H9 (cell line): ENCODE measurements around the gene RARB. TPM values are rescaled to one million over a fixed set of nuclear protein-coding genes. Genes with fewer than 3 reads are reported as not detected.

Source experiments
- DNase-seq: peaks from one replicate; pipeline ENCODE4 v3.0.0-alpha.2; 2017
- H2AFZ ChIP-seq: one replicate; pipeline ENCODE4 v1.6.1; 2013; ENCODE audit warnings: mild to moderate bottlenecking, low read length, control low read depth, moderate library complexity
- H2AK5ac ChIP-seq: 2 replicates; pipeline ENCODE4 v1.6.1; 2013; ENCODE audit warnings: low read length, control low read depth, mixed read lengths; ENCODE audit not compliant: insufficient read length
- H2BK120ac ChIP-seq: one replicate; pipeline ENCODE4 v1.6.1; 2013; ENCODE audit warnings: low read depth, mild to moderate bottlenecking, low read length, control low read depth, inconsistent platforms; ENCODE audit not compliant: poor library complexity, severe bottlenecking
- H2BK12ac ChIP-seq: 2 replicates; pipeline ENCODE4 v1.6.1; 2013; ENCODE audit warnings: low read length, control low read depth, mixed read lengths, low read depth; ENCODE audit not compliant: insufficient read length
- H2BK15ac ChIP-seq: 2 replicates; pipeline ENCODE4 v1.6.1; 2013; ENCODE audit warnings: low read depth, low read length, control low read depth
- H2BK20ac ChIP-seq: one replicate; pipeline ENCODE4 v1.6.1; 2013; ENCODE audit warnings: low read depth, mild to moderate bottlenecking, low read length, control low read depth, inconsistent platforms; ENCODE audit not compliant: poor library complexity, severe bottlenecking
- H2BK5ac ChIP-seq: 2 replicates; pipeline ENCODE4 v1.6.1; 2013; ENCODE audit warnings: low read length, control low read depth, mixed read lengths; ENCODE audit not compliant: insufficient read length
- H3K14ac ChIP-seq: 2 replicates; pipeline ENCODE4 v1.6.1; 2013; ENCODE audit warnings: low read length, control low read depth; ENCODE audit not compliant: insufficient read depth
- H3K18ac ChIP-seq: 2 replicates; pipeline ENCODE4 v1.6.1; 2013; ENCODE audit warnings: low read depth, mild to moderate bottlenecking, mixed read lengths, low read length, control low read depth; ENCODE audit not compliant: insufficient read length
- H3K23ac ChIP-seq: 2 replicates; pipeline ENCODE4 v1.6.1; 2013; ENCODE audit warnings: low read length, control low read depth, mixed read lengths, low read depth; ENCODE audit not compliant: insufficient read length
- H3K23me2 ChIP-seq: 2 replicates; pipeline ENCODE4 v1.6.1; 2013; ENCODE audit warnings: low read depth, mild to moderate bottlenecking, mixed read lengths, low read length, control low read depth; ENCODE audit not compliant: insufficient read length, poor library complexity, severe bottlenecking
- H3K27ac ChIP-seq: 2 replicates; pipeline ENCODE4 v1.5.1; 2013; ENCODE audit warnings: low read length, control low read depth, mixed read lengths, low read depth; ENCODE audit not compliant: insufficient read length
- H3K27me3 ChIP-seq: 2 replicates; pipeline ENCODE4 v1.6.1; 2013; ENCODE audit warnings: low read length, control low read depth, inconsistent platforms; ENCODE audit not compliant: insufficient read depth
- H3K4ac ChIP-seq: 2 replicates; pipeline ENCODE4 v1.6.1; 2013; ENCODE audit warnings: low read depth, mild to moderate bottlenecking, control low read depth, inconsistent platforms, low read length, moderate library complexity
- H3K4me1 ChIP-seq: 2 replicates; pipeline ENCODE4 v1.6.1; 2013; ENCODE audit warnings: low read length, control low read depth, inconsistent platforms; ENCODE audit not compliant: insufficient read depth
- H3K4me2 ChIP-seq: 2 replicates; pipeline ENCODE4 v1.6.1; 2013; ENCODE audit warnings: low read length, control low read depth, mixed read lengths; ENCODE audit not compliant: insufficient read length, insufficient read depth
- H3K56ac ChIP-seq: 2 replicates; pipeline ENCODE4 v1.6.1; 2013; ENCODE audit warnings: low read depth, mild to moderate bottlenecking, mixed read lengths, low read length, control low read depth; ENCODE audit not compliant: insufficient read length
- H3K79me1 ChIP-seq: 2 replicates; pipeline ENCODE4 v1.6.1; 2013; ENCODE audit warnings: low read depth, mild to moderate bottlenecking, moderate library complexity, low read length, control low read depth, inconsistent platforms; ENCODE audit not compliant: insufficient read depth, poor library complexity, severe bottlenecking
- H3K79me2 ChIP-seq: 2 replicates; pipeline ENCODE4 v1.6.1; 2013; ENCODE audit warnings: low read length, control low read depth, inconsistent platforms; ENCODE audit not compliant: insufficient read depth
- H3K9ac ChIP-seq: 2 replicates; pipeline ENCODE4 v1.6.1; 2013; ENCODE audit warnings: low read length, control low read depth, mixed read lengths; ENCODE audit not compliant: insufficient read length; ENCODE audit errors: extremely low read depth
- H3K9me3 ChIP-seq: one replicate; pipeline ENCODE4 v1.6.1; 2013; ENCODE audit warnings: low read depth, low read length, inconsistent platforms; ENCODE audit not compliant: control insufficient read depth
- H3T11ph ChIP-seq: one replicate; pipeline ENCODE4 v1.6.1; 2013; ENCODE audit warnings: mild to moderate bottlenecking, low read length, control low read depth, inconsistent platforms
- H4K20me1 ChIP-seq: one replicate; pipeline ENCODE4 v1.6.1; 2013; ENCODE audit not compliant: control insufficient read depth, insufficient read length, insufficient read depth
- H4K5ac ChIP-seq: 2 replicates; pipeline ENCODE4 v1.6.1; 2013; ENCODE audit warnings: low read depth, mild to moderate bottlenecking, mixed read lengths, low read length, control low read depth; ENCODE audit not compliant: insufficient read length
- H4K8ac ChIP-seq: replicated peaks from 2 replicates; pipeline ENCODE4 v1.6.1; 2013; ENCODE audit warnings: low read length, control low read depth, mixed read lengths, low read depth; ENCODE audit not compliant: insufficient read length
- H4K91ac ChIP-seq: 2 replicates; pipeline ENCODE4 v1.6.1; 2013; ENCODE audit warnings: low read depth, mild to moderate bottlenecking, moderate library complexity, mixed read lengths, low read length, control low read depth; ENCODE audit not compliant: insufficient read length
- H3K27ac Mint-ChIP-seq, 3 experiments: 2 replicates in 2 of 3; 3 replicates in 1 of 3; pipeline ENCODE4 v1.8.0; 2020 to 2021; ENCODE audit warnings: mixed read lengths in 3 of 3, mild to moderate bottlenecking in 1 of 3, moderate library complexity in 1 of 3
- H3K27me3 Mint-ChIP-seq: 2 replicates; pipeline ENCODE4 v1.8.0; 2021; ENCODE audit warnings: low read depth, mild to moderate bottlenecking, moderate library complexity, mixed read lengths
- H3K36me3 Mint-ChIP-seq, 3 experiments: 2 replicates in 2 of 3; 3 replicates in 1 of 3; pipeline ENCODE4 v1.8.0; 2020 to 2021; ENCODE audit warnings: low read depth in 3 of 3, mixed read lengths in 3 of 3; ENCODE audit not compliant: insufficient read depth in 1 of 3
- H3K4me1 Mint-ChIP-seq, 2 experiments: 2 replicates each; pipeline ENCODE4 v1.8.0; 2020; ENCODE audit warnings: mixed read lengths in 2 of 2
- H3K4me3 Mint-ChIP-seq, 2 experiments: 2 replicates in 1 of 2; 3 replicates in 1 of 2; pipeline ENCODE4 v1.8.0; 2020 to 2021; ENCODE audit warnings: mild to moderate bottlenecking in 2 of 2, mixed read lengths in 2 of 2, moderate library complexity in 1 of 2
- H3K9me3 Mint-ChIP-seq, 2 experiments: 2 replicates in 1 of 2; 3 replicates in 1 of 2; pipeline ENCODE4 v1.8.0; 2020; ENCODE audit warnings: mild to moderate bottlenecking in 2 of 2, mixed read lengths in 2 of 2, moderate library complexity in 1 of 2
- CTCF ChIP-seq: fragments of 200-600 bp; sonication (generic); conservative IDR thresholded peaks from 3 replicates; pipeline ENCODE4 v1.8.0; 2021; ENCODE audit warnings: antibody characterized with exemption, mild to moderate bottlenecking
- WGBS: extraction: QIAGEN DNeasy Blood & Tissue Kit; methylation state at CpG from one replicate; pipeline ENCODE4 v1.1.7; 2013; ENCODE audit warnings: missing lambda C conversion rate, low lambda C conversion rate, mixed read lengths; ENCODE audit not compliant: insufficient read length; ENCODE audit errors: extremely low coverage; 5-methylcytosine and 5-hydroxymethylcytosine counted together
- total RNA-seq: library from RNA; stranded (reverse); gene quantifications from 2 replicates; pipeline ENCODE4 v1.2.1, GENCODE V29; 2021

RARB gene
- total RNA-seq, 1 experiment from 2014 or later: 0.22 TPM

GRCh38 chr3:25586553-25586952 lies 158.5 kb downstream of the RARB start:
- no peak overlapping the region for H3T11ph ChIP-seq
- no peak overlapping the region for H4K5ac ChIP-seq
- no peak for TF ChIP-seq CTCF
- H2BK120ac ChIP-seq: no peak overlapping the region
- no CpG with 5 or more reads among the region's 11 CpGs for WGBS
- no peak overlapping the region for H2AK5ac ChIP-seq
- H3K23ac ChIP-seq: no peak overlapping the region
- H2AFZ ChIP-seq: no peak overlapping the region
- H3K4me1 ChIP-seq: no peaks in the 10 kb centered on the region
- no peak overlapping the region for H4K91ac ChIP-seq
- DNase-seq: no peak
- H3K4me3 Mint-ChIP-seq: no peak overlapping the region
- no peak overlapping the region for H2BK15ac ChIP-seq
- H2BK12ac ChIP-seq: no peak overlapping the region
- H3K4ac ChIP-seq: no peak overlapping the region
- no peak overlapping the region for H3K18ac ChIP-seq
- peaks cover 9 to 11% of the 10 kb centered on the region in 2 experiments for H3K4me1 Mint-ChIP-seq
- no peaks in the 10 kb centered on the region for H3K9me3 Mint-ChIP-seq
- no peaks in the 10 kb centered on the region for H3K27me3 Mint-ChIP-seq
- H3K9me3 ChIP-seq: no peaks in the 10 kb centered on the region
- no peak overlapping the region for H3K56ac ChIP-seq
- H3K27ac Mint-ChIP-seq: no peak overlapping the region
- no peak overlapping the region for H3K27ac ChIP-seq
- H3K14ac ChIP-seq: peak overlapping the region; percentile 4; the same call in 1 of the 2 replicates
- H2BK5ac ChIP-seq: no peak overlapping the region
- H3K27me3 ChIP-seq: no peaks in the 10 kb centered on the region
- no peak overlapping the region for H4K8ac ChIP-seq
- H3K79me2 ChIP-seq: no peaks in the 10 kb centered on the region
- no peaks in the 10 kb centered on the region for H4K20me1 ChIP-seq
- no peaks in the 10 kb centered on the region for H3K23me2 ChIP-seq
- H3K9ac ChIP-seq: no peak overlapping the region
- H3K36me3 Mint-ChIP-seq: no peaks in the 10 kb centered on the region
- no peak overlapping the region for H3K4me2 ChIP-seq
- no peak overlapping the region for H2BK20ac ChIP-seq
- H3K79me1 ChIP-seq: no peaks in the 10 kb centered on the region
